ENCODE measurements around the gene PHIP.

PHIP gene

GRCh38 chr6:79011940-79012339 is 66.1 kb downstream of the PHIP start:
- no peak for DNase-seq (ENCODE audit: low read depth in 2 of 3, low spot score in 2 of 3)

- DNase-seq (ENCODE audit: low read depth in 2 of 3, low spot score in 2 of 3), result no peak
Measured at GRCh38 chr6:79010422-79010821, 67.6 kb downstream of the PHIP start.

GRCh38 chr6:79009819-79010218 is 68.2 kb downstream of the PHIP start:
- no peak for DNase-seq (ENCODE audit: low read depth in 2 of 3, low spot score in 2 of 3)

- DNase-seq (ENCODE audit: low read depth in 2 of 3, low spot score in 2 of 3), result no peak
Measured at GRCh38 chr6:79005497-79005896, 72.6 kb downstream of the PHIP start.

GRCh38 chr6:79005024-79005423 is 73.0 kb downstream of the PHIP start:
- DNase-seq (ENCODE audit: low read depth in 2 of 3, low spot score in 2 of 3), result no peak

- no peak for DNase-seq (ENCODE audit: low read depth in 2 of 3, low spot score in 2 of 3)
Measured at GRCh38 chr6:79004239-79004638, 73.8 kb downstream of the PHIP start.

GRCh38 chr6:79001415-79001814 is 76.6 kb downstream of the PHIP start:
- no peak for DNase-seq (ENCODE audit: low read depth in 2 of 3, low spot score in 2 of 3)

- no peak for DNase-seq (ENCODE audit: low read depth in 2 of 3, low spot score in 2 of 3)
Measured at GRCh38 chr6:78999737-79000136, 78.3 kb downstream of the PHIP start.

- no peak for DNase-seq (ENCODE audit: low read depth in 2 of 3, low spot score in 2 of 3)
Measured at GRCh38 chr6:78995946-78996345, 82.1 kb downstream of the PHIP start.

- DNase-seq (ENCODE audit: low read depth in 2 of 3, low spot score in 2 of 3), result no peak
Measured at GRCh38 chr6:78995346-78995745, 82.7 kb downstream of the PHIP start.

GRCh38 chr6:78993955-78994354 is 84.1 kb downstream of the PHIP start:
- DNase-seq (ENCODE audit: low read depth in 2 of 3, low spot score in 2 of 3), result no peak

- no peak for DNase-seq (ENCODE audit: low read depth in 2 of 3, low spot score in 2 of 3)
Measured at GRCh38 chr6:78989191-78989590, 88.9 kb downstream of the PHIP start.

GRCh38 chr6:78986161-78986560 is 91.9 kb downstream of the PHIP start:
- DNase-seq (ENCODE audit: low read depth in 2 of 3, low spot score in 2 of 3), result no peak

GRCh38 chr6:78984225-78984950 is 93.7 kb downstream of the PHIP start:
- DNase-seq (ENCODE audit: low read depth in 2 of 3, low spot score in 2 of 3), result no peak

GRCh38 chr6:78967191-78967590 is 110.9 kb downstream of the PHIP start:
- no peak for DNase-seq (ENCODE audit: low read depth in 2 of 3, low spot score in 2 of 3)

- no peak for DNase-seq (ENCODE audit: low read depth in 2 of 3, low spot score in 2 of 3)
Measured at GRCh38 chr6:78966542-78966941, 111.5 kb downstream of the PHIP start.

GRCh38 chr6:78962448-78962847 is 115.6 kb downstream of the PHIP start:
- no peak for DNase-seq (ENCODE audit: low read depth in 2 of 3, low spot score in 2 of 3)

GRCh38 chr6:78954740-78955139 is 123.3 kb downstream of the PHIP start:
- no peak for DNase-seq (ENCODE audit: low read depth in 2 of 3, low spot score in 2 of 3)

- DNase-seq (ENCODE audit: low read depth in 2 of 3, low spot score in 2 of 3), result no peak
Measured at GRCh38 chr6:78953798-78954197, 124.3 kb downstream of the PHIP start.

- DNase-seq (ENCODE audit: low read depth in 2 of 3, low spot score in 2 of 3), result no peak
Measured at GRCh38 chr6:78952362-78952761, 125.7 kb downstream of the PHIP start.

- no peak for DNase-seq (ENCODE audit: low read depth in 2 of 3, low spot score in 2 of 3)
Measured at GRCh38 chr6:78948785-78949184, 129.3 kb downstream of the PHIP start.

- DNase-seq (ENCODE audit: low read depth in 2 of 3, low spot score in 2 of 3), result no peak
Measured at GRCh38 chr6:78947962-78948361, 130.1 kb downstream of the PHIP start.

- DNase-seq (ENCODE audit: low read depth in 2 of 3, low spot score in 2 of 3), result no peak
Measured at GRCh38 chr6:78947529-78947928, 130.5 kb downstream of the PHIP start.

Data from activated CD8-positive, alpha-beta memory T cell treated with anti-CD3 and anti-CD28 coated beads for 48 hours (primary cell).